Right ventricle myocardium inferior (tissue), 1 donor: Measurements from ENCODE around the gene ALKAL2. TPM values are rescaled to one million over a fixed set of nuclear protein-coding genes. Genes with fewer than 3 reads are reported as not detected.

ENCODE experiments used
- total RNA-seq: library from RNA; stranded (reverse); fragmentation: NEBNext Ultra II Directional; extraction: Animal tissue kit (Norgen Biotek cat#: 25700); gene quantifications from one replicate; pipeline ENCODE4 v1.2.1, GENCODE V29; 2021
- donor health status: DM: no; HTN: yes; CAD: no; lungs with severe emphysema.

Gene ALKAL2
- total RNA-seq, 1 donor from 2014 or later: 0.62 TPM

Other genes with a start within 250 kb of the ALKAL2 start
- gene FAM110C, start 241.6 kb downstream of the ALKAL2 start, total RNA-seq: 2.9 TPM
- gene SH3YL1, start 24.1 kb downstream of the ALKAL2 start, total RNA-seq: 11.1 TPM
- gene ACP1, start 23.1 kb downstream of the ALKAL2 start, total RNA-seq: 79.2 TPM